NCI-H2196 treated with DMSO at 0.1 percent for 48 hours (cell line): ENCODE results near the gene ZNF555.
A peak's percentile ranks its signal among the peaks of the same experiment; 100 is the strongest.
"Not testable (repeated sequence)": the region's sequence is repeated elsewhere in the genome, so short reads cannot be mapped to it uniquely, and the experiment has no call there.

Experiments
- DNase-seq: peaks from one replicate; lab custom pipeline; 2025; ENCODE audit not compliant: unreplicated experiment; lab: John Stamatoyannopoulos, UW

ZNF555 gene

DNA sequence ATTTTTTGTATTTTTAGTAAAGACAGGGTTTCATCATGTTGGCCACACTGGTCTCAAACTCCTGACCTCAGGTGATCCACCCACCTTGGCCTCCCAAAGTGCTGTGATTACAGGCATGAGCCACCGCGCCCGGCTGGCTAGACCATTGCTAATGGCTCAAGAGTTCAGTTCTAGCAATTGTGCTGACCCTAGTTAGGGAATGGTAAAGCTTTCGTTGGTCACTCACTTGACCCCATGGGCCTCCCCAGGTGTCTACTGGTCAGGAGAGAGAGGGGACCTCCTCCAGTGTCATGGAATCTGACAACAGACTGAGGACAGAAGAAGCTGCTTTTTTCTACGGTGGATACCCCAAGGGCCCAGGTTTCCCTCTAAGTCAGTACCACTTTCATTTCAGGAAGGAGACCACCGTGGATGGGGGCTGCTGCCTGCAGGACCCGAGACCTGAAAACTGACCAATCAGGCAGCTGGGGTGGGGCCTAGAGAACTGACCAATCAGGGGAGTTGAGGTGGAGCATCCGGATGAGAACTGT lies 25.3 kb downstream of the ZNF555 start:
- no peak for DNase-seq

DNA sequence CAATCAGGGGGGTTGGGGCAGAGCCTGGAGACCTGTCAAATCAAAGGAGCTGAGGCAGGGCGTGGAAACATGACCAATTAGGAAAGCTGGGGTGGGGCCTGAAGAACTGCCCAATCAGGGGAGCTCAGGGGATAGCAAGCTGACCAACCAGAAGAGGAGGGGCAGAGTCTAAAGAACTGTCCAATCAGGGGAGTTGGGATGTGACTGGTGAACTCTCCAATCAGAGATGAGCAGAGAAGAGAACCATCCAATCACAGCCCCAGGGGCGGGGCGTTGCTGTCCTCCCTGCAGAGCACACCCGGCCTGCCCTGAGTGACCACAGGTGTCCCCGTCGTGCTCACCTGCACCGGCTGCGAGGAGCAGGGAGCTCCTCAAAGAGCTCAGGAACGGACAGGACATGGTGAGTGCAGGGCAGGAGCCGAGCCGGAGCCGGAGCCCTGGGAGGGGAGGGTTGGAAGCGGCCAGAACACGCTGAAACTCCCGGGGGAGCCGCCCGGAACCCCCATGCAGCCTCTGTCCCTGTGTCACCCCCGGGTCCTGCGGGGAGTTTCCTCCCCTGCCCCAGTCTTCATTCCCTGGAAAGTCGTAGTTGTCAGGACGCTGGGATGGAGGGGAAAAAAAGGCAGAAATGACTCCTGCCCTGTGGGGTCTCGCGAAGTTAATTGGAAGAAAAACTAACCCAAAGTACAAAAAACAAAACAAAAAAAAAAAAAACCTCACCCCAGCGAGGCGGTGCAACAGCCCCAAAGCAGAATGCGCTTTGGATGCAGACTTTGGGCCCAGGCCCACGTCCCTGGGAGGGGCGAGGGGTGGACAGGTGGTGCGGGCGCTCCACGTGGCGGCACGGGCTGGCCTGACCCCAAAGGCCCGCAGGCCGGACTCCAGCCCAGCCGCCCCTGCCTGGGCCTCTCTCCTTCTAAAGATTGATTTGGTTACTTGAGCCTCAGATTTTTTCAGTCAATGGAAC lies 26.0 kb downstream of the ZNF555 start, which contains the start of gene ZNF556:
Gene ZNF556, plus strand, starts transcription at position 311 of the 967 bp plus-strand sequence. Its CDS starts 87 bp downstream, at position 398.
- peak; percentile 96 for DNase-seq

DNA sequence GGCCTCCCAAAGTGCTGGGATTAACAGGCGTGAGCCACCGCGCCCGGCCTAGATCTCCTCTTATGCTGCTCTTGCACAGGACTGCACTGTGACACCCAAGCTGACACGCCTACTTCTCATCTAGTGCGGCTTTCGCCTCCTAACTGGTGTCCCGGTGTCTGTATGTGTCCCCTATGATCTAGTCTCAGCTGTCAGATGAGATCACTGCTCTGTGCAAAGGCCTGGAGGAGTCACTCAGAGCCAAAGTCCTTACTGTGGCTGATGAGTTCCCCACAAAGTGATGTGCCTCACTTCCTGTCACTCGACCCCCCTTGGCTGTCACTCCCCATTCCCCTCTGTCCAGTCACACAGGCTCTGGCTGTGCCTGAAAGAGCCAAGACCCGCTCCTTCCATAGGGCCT lies 28.3 kb downstream of the ZNF555 start:
- DNase-seq: no peak

DNA sequence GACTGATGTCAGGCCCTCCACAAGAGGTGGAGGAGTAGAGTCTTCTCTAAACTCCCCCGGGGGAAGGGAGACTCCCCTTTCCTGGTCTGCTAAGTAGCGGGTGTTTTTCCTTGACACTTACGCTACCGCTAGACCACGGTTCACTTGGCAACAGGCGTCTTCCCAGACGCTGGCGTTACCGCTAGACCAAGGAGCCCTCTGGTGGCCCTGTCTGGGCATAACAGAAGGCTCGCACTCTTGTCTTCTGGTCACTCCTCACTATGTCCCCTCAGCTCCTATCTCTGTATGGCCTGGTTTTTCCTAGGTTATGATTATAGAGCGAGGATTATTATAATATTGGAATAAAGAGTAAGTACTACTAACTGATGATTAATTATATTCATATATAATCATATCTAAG lies 30.9 kb downstream of the ZNF555 start:
- not testable (repeated sequence) for DNase-seq

DNA sequence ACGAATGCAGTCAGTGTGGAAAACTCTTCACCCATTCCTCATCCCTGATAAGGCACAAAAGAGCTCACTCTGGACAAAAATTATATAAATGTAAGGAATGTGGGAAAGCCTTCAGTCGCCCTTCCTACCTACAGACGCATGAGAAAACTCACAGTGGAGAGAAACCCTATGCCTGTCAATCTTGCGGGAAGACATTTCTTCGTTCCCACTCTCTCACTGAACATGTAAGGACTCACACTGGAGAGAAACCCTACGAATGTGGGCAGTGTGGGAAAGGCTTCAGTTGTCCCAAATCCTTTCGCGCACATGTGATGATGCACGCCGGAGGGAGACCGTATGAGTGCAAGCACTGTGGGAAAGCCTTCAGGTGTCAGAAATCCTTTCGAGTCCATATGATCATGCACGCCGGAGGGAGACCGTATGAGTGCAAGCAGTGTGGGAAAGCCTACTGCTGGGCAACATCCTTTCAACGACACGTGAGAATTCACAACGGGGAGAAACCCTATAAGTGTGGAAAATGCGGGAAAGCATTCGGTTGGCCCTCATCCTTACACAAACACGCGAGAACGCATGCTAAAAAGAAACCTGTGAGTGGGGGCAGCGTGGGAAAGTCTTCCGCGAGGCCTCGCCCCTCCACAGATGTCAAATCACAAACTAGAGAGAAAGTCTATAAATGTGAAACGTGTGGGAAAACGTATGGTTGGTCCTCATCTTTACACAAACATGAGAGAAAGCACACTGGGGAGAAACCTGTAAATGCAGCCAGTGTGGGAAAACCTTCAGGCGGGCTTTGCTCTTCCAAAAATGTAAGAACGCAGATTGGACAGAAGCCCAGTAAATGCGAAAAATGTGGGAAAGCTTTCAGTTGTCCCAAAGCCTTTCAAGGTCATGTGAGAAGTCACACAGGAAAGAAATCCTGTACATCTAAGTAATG lies 36.4 kb downstream of the ZNF555 start:
- DNase-seq: no peak

DNA sequence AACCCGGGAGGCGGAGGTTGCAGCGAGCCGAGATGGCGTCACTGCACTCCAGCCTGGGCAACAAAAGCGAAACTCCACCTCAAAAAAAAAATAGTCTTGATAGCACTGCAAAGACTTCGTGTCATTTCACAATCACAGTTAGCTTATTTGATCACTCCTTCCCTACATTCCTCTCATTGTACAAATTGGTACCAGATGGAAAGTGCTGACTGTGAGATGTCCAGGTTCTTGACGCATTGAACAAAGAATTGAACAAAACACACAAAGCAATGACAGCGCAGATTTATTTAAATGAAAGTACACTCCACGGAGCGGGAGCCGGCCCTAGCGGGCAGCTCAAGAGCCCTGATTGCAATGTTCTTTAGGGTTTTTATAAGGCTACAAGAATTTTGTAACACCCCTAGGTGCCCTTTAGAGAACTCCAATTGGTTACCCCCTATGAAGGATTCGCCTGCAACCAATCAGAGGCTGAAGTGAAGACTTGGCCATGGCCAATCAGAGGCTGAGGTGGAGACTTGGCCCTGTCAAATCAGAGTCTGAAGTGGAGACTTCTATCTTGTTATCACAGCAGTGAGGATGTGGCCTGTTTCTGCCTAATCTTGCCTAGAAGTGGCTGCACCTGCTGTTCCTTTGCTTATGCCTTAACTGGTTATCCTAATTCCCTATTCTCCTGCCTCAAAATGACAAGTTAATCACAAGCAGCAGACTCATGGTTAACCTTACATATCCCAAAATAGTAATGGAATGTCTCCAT lies 42.6 kb downstream of the ZNF555 start:
- DNase-seq: no peak

DNA sequence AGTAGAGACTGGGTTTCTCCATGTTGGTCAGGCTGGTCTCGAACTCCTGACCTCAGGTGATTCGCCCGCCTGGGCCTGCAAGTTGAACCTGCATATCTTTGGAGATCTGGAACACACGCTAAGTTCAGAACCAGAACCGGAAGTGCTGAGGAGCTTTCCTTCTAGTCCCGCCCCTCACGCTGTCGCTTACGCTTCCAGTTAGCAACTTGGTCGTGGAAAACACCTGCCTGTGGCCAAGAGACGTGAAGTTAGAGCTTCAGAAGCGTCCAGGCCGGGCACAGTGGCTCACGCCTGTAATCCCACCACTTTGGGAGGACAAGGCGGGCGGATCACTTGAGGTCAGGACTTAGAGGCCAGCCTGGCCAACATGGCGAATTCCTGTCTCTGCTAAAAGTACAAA lies 44.5 kb downstream of the ZNF555 start:
- DNase-seq: no peak

DNA sequence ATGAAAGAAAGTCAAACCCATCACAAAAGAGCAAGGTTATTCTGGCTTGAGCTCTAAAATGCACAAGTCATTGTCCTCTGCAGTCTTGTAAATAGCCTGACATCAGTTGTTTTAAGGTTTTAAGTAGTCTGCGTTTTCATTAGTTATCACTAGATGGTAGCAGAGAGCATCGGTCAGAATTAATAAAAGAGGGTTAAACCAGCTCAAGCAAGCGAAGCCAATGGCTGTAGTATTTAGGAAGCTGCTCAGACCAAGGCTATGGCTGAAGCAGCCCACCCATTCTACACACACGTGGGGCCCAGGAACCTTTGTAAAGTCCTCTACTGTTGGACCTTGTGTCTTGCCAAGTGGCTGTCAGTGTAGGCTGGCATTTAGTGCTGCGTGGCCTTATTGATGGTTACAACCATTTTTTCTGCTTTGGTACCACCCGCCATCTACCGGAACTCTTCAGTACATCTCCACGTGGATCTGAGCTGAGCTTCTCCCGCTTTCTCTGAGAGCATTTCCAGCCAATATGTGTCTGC lies 46.2 kb downstream of the ZNF555 start:
- peak; percentile 76 for DNase-seq

DNA sequence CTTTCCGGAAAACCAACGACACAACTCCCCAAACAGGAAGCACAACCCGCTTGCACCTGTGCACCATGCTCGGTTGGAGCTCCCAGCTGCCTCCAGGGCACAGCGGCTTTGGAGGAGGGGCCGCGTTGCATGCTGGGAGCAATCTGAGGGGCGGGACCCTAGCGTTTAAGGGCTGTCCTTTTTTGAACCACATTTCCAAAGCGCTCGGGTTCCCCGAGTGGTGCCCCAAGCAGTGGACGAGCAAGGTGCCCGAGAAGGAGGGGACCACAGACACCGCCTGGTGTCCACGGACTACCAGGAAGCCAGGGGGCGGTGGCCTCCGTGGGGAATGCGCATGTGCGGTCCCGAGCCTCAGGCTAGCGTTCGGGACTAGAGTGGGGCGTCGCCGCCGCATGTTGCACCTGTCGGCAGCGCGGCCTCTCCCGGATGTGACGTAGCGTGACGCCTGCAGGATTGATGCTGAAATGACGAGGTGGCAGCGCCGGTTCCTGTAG lies 47.5 kb downstream of the ZNF555 start:
- DNase-seq: peak; percentile 69

DNA sequence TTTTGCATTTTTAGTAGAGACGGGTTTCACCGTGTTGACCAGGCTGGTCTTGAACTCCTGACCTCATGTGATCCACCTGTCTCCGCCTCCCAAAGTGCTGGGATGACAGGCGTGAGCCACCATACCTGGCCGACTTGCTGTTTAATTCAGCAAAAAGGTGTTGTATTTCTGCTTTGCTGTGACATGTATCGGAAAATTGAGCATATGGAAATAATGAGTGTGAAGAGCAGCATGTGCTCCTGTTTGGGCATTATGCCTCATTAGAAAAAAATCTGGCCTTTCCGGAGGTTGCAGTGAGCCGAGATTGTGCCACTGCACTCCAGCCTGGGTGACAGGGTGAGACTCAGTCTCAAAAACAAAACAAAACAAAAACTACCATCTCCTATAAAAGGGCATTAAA lies 49.3 kb downstream of the ZNF555 start:
- DNase-seq: not testable (repeated sequence)

DNA sequence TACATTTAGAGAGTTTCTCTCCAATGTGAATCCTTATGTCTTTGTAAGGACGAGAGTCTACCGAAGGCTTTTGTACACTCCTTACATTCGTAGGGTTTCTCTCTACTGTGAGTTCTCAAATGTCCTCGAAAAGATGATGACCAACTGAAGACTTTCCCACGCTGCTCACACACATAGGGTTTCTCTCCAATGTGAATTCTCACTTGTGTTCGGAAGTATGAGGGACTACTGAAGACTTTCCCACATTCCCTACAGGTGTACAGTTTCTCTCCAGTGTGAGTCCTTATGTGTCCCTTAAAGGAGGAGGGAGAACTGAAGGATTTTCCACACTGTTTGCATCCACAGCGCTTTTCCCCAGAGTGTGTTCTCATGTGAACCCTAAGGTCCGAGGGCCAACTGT lies 55.4 kb downstream of the ZNF555 start:
- DNase-seq: no peak

DNA sequence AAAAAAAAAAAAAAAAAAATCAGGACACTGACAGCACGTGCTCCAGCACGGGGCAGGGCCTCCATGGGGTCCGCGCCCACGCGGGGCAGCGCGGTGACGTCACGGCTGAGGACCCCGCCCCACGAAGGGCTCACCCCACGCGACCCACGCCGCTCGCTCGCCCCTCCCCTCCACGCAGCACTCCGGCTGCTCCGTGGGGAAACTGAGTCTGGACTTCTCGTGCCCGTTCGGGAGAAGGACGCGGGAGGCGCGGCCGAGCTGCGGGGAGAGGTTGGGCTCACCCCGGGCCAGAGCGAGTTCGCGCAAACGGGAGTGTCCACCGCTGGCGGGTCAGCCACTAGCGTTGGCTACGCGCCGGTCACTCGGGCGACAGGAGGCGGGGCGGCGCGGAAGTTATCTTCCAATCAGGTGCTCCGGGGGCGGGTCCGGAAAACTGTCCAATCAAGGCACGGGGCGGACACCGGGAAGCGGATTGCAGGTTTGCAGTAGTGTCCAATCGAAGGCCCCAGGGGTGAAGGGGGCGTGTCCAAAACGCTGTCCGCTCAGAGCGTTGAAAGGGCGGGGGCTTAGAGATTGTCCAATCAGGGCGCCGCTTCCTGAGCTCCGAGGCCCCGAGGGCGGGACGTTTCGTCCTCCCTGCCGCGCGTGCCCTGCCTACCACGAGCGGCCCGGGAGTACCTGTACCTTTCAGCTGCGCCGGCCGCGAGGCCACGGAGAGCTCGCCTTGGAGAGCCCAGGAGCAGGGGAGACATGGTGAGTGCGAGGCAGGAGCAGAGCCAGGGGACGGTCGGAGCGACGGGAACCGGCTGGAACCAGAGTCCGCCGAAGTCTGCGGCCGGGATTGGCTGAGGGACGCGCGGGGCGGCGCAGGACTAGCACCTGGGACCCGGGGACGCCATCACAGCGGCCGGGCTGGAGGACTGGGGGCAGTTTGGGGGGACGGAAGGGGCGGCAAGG lies 59.3 kb downstream of the ZNF555 start, which contains the start of gene ZNF57:
Gene ZNF57, plus strand, starts transcription at position 633 of the 957 bp plus-strand sequence. Its CDS starts 118 bp downstream, at position 751.
- DNase-seq: peak; percentile 99

DNA sequence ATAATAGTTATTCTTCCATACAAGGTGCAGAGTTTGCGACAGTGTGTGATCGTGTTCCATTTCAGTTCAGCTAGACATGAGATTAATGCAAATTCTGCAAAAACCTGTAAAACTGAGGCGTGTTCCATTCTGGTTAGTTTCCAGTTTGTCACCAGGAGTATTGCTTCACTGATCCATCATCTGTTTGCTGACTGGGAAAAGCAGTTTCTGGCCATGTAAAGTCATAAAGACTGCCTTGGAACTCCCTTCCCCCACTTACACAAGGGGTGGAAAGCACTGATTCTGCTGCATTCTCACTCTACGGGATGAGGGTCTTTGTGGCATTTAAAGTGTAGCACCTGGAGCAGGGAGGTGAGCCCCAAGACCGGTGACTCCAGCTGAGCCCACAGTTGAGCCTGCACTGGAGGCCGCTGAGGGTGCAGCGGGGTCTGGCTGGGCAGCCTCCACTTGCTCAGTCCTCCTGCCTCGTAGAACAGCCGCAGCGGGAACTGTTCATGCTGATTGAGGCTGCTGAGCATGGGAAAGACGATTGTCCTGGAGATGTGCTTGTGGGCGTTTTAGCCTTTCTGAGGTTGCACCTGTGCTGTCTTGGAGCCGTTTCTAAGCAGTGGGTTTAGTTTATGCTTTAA lies 61.4 kb downstream of the ZNF555 start:
- no peak for DNase-seq

DNA sequence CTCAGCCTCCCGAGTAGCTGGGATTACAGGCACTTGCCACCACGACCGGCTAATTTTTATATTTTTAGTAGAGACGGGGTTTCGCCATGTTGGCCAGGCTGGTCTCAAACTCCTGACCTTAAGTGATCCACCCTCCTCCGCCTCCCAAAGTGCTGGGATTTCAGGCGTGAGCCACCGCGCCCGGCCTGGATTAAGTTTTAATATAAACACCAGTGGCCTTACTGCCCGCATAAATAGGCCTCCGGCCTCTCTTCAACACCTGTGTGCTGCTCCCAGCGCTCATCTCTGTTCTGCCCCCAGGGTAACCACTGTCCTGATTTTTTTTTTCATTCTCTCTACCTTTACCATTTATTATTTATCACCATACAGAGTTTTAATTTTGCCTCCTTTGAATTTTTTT lies 62.1 kb downstream of the ZNF555 start:
- not testable (repeated sequence) for DNase-seq

DNA sequence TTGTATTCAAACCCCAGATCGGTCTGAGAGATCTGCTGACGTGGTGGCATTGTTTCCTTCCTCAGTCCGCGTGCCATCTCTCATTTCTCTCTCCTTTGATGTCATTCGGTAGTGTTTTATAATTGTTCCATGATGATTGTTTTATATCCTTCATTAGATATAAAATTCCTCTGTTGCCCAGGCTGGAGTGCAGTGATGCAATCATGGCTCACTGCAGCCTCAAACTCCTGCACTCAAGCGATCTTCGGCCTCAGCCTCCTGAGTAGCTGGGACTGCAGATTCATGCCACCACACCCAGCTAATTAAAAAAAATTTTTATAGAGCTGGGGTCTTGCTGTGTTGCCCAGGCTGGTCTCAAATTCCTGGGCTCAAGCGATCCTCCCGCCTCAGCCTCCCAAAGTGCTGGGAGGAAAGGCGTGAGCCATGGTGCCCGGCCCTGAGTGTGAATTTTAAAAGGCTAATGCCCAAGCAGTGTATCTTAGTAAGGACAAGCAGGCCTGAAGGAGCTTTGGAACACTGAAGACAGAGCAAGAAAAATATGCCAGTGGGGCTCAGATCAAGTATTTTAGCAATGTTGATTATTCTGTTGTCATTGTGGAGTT lies 64.7 kb downstream of the ZNF555 start:
- DNase-seq: no peak

DNA sequence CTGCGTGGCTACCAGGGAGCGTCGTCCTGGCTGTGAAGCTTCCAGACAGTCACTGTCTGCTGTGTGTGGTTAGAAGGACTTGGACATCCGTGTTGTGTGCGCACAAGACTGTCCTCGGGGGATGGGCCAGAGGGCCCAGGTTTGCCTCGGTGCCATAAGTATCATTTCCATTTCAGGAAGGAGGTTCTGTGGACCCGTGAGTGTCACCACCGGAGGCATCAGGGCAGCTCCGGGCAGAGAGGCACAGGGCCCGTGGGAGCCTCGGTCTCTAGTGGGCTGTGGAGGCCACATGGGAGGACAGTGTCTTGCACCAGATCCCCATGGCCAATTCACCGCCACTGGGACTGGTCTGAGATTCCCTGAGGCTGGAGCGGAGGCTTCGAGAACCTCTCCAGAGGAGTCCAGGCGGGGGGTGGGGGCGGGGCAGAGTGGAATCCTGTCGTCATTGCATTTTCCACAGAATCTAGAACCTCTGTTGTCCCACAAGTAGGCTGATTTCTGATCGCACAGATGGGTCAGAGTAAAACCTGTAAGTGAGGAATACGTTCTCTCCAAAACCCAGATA lies 65.4 kb downstream of the ZNF555 start:
- DNase-seq: no peak
